Duodenal mucosa (tissue), 2 donors: ENCODE data around the gene ATP1A1.

Source experiments
- H3K27ac ChIP-seq: one replicate; pipeline ENCODE4 v1.7.0; 2013; ENCODE audit warnings: low read depth, low read length
- H3K27me3 ChIP-seq, 2 donors: one replicate each; pipeline ENCODE4 v1.7.0; 2013; ENCODE audit warnings: low read length in 2 of 2, control low read depth in 1 of 2; ENCODE audit not compliant: insufficient read depth in 2 of 2, control insufficient read depth in 1 of 2
- H3K36me3 ChIP-seq, 2 donors: one replicate each; pipeline ENCODE4 v1.7.0; 2013; ENCODE audit warnings: low read length in 2 of 2, control low read depth in 1 of 2; ENCODE audit not compliant: insufficient read depth in 2 of 2, control insufficient read depth in 1 of 2
- H3K4me1 ChIP-seq, 2 donors: one replicate each; pipeline ENCODE4 v1.7.0; 2013; ENCODE audit warnings: low read length in 2 of 2, control low read depth in 1 of 2; ENCODE audit not compliant: insufficient read depth in 2 of 2, control insufficient read depth in 1 of 2
- H3K4me3 ChIP-seq, 2 donors: one replicate each; pipeline ENCODE4 v1.7.0; 2013; ENCODE audit warnings: low read length in 2 of 2, low read depth in 1 of 2
- H3K9ac ChIP-seq, 2 donors: one replicate each; pipeline ENCODE4 v1.7.0; 2013; ENCODE audit warnings: low read length in 2 of 2, low read depth in 1 of 2
- H3K9me3 ChIP-seq, 2 donors: one replicate each; pipeline ENCODE4 v1.7.0; 2013; ENCODE audit warnings: low read length in 2 of 2, control low read depth in 1 of 2; ENCODE audit not compliant: control insufficient read depth in 1 of 2

ATP1A1 gene

GRCh38 chr1:116372651-116373430, at the start of gene ATP1A1:
TSS of gene ATP1A1 (plus strand) at chr1:116373244. CDS start at chr1:116373512, 268 bp downstream.
- peak within 1 kb of the TSS; percentile 95 to 96 for H3K4me3 ChIP-seq
- no peaks in the 10 kb centered on the region for H3K9me3 ChIP-seq
- no peaks in the 10 kb centered on the region for H3K27me3 ChIP-seq
- peak within 1 kb of the TSS; percentile 88 for H3K27ac ChIP-seq
- peaks cover 0 to 6% of the 10 kb centered on the region in 2 donors for H3K36me3 ChIP-seq
- peaks cover 30 to 36% of the 10 kb centered on the region in 2 donors for H3K4me1 ChIP-seq
- H3K9ac ChIP-seq: peak within 1 kb of the TSS; percentile 92 to 97

- no peak overlapping the region for H3K27ac ChIP-seq
Measured at GRCh38 chr1:116323491-116323890, 49.6 kb upstream of the ATP1A1 start.

GRCh38 chr1:116324411-116324810, 48.6 kb upstream of the ATP1A1 start:
- Histone ChIP-seq H3K9ac (peak overlapping the region in 1 of 2 donors; percentile 43), H3K4me1 (peaks cover 50 to 51% of the 10 kb centered on the region in 2 donors), H3K27ac (no peak overlapping the region)

More at GRCh38 chr1:116323491-116323890, 49.6 kb upstream of the ATP1A1 start:
- no peaks in the 10 kb centered on the region for H3K36me3 ChIP-seq
- no peaks in the 10 kb centered on the region for H3K9me3 ChIP-seq
- peaks cover 59 to 60% of the 10 kb centered on the region in 2 donors for H3K4me1 ChIP-seq
- peak overlapping the region in 1 of 2 donors; percentile 13 for H3K4me3 ChIP-seq
- no peaks in the 10 kb centered on the region for H3K27me3 ChIP-seq
- H3K9ac ChIP-seq: peak overlapping the region in 1 of 2 donors; percentile 20

DNA sequence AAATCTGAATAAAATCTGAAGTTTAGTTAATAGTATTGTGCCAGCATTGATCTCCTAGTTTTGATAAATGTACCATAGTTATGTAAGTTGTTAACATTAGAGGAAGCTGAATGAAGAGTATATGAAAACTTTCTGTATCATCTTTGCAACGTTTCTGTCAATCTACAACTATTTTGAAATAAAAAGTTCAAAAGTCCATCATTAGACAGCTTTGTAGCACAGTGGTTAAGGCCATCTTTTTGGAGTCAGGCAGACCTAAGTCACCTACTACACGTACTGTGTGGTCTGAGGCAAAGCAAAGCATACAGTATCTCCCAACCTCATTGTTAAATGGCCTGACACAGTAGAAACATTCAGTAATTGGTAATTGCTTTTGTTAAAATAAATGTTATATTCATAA, 47.9 kb upstream of the ATP1A1 start:
- H3K27ac ChIP-seq: no peak overlapping the region
- no peak overlapping the region for H3K9ac ChIP-seq
- H3K4me3 ChIP-seq: no peak overlapping the region
- H3K9me3 ChIP-seq: no peaks in the 10 kb centered on the region
- H3K36me3 ChIP-seq: no peaks in the 10 kb centered on the region
- H3K27me3 ChIP-seq: no peaks in the 10 kb centered on the region
- peaks cover 50 to 57% of the 10 kb centered on the region in 2 donors for H3K4me1 ChIP-seq

More at GRCh38 chr1:116324411-116324810, 48.6 kb upstream of the ATP1A1 start:
- Histone ChIP-seq H3K36me3 (no peaks in the 10 kb centered on the region), H3K27me3 (no peaks in the 10 kb centered on the region), H3K4me3 (no peak overlapping the region), H3K9me3 (no peaks in the 10 kb centered on the region)

DNA sequence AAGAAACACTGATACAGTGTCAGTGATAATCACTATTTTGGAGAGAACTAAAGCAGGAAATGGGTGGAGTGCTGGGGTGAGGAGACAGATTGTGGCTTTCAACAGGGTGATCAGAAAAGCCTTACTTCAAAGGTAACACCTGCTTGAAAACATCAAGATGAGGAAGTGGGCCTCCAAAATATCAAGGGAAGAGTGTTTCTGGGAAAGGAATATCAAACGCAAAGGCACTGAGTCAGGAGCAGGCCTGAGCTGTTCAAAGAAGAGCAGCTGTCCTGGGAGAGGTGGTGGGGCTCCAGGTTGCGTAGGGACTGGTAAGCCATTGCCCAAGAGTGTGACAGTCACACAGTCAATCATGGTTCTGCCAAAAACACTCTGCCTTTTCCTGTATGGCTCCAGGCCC, 47.1 kb upstream of the ATP1A1 start:
- Histone ChIP-seq H3K27me3 (no peaks in the 10 kb centered on the region), H3K9me3 (no peaks in the 10 kb centered on the region), H3K9ac (no peak overlapping the region), H3K4me1 (peaks cover 52 to 59% of the 10 kb centered on the region in 2 donors), H3K27ac (no peak overlapping the region), H3K4me3 (no peak overlapping the region), H3K36me3 (no peaks in the 10 kb centered on the region)

DNA sequence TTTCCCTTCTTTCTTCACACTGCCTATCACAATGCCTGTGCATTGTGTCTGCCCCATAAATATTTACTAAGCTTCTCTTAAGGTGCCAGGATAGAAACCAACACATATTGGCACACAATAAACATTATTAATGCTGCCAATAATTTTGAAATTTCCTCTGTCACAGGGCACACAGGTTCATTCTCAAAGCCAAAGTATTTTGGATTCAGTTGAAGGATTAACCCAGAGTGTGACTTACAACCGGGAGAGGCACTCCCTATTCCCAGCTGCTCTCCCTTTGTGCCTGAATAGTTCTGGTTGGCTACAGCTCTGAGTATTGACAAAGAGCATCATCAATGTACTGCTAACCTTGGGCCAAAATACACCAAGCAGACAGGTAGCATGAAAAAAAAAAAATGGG, 46.6 kb upstream of the ATP1A1 start:
- Histone ChIP-seq H3K27me3 (no peaks in the 10 kb centered on the region), H3K9me3 (no peaks in the 10 kb centered on the region), H3K4me3 (no peak overlapping the region), H3K36me3 (no peaks in the 10 kb centered on the region), H3K4me1 (peaks cover 46 to 58% of the 10 kb centered on the region in 2 donors), H3K9ac (no peak overlapping the region), H3K27ac (no peak overlapping the region)

DNA sequence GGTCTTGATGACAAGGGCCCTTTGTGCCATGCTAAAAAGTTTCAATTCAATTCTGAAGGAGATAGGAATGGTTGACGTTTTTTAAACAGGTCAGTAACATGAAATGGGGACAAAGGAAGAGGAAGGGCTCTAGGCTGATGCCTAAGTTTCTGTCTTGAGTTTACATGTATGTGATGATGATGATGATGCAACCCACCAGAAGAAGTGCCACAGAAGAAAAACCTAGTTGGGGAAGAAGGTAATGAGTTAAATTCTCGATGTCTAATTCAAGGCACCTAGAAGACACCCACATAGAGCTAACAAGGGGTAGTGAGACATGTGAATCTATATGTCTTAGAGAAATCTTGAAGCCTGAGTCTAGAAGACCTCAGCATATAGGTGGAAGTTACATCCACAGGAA, 44.4 kb upstream of the ATP1A1 start:
- Histone ChIP-seq H3K27me3 (no peaks in the 10 kb centered on the region), H3K9me3 (no peaks in the 10 kb centered on the region), H3K4me3 (no peak overlapping the region), H3K36me3 (no peaks in the 10 kb centered on the region), H3K4me1 (peaks cover 39 to 55% of the 10 kb centered on the region in 2 donors), H3K9ac (no peak overlapping the region), H3K27ac (no peak overlapping the region)

GRCh38 chr1:116329524-116330341, 43.3 kb upstream of the ATP1A1 start:
- H3K36me3 ChIP-seq: no peaks in the 10 kb centered on the region
- H3K27me3 ChIP-seq: no peaks in the 10 kb centered on the region
- no peak overlapping the region for H3K4me3 ChIP-seq
- no peaks in the 10 kb centered on the region for H3K9me3 ChIP-seq
- peaks cover 42 to 59% of the 10 kb centered on the region in 2 donors for H3K4me1 ChIP-seq
- H3K27ac ChIP-seq: no peak overlapping the region
- H3K9ac ChIP-seq: no peak overlapping the region

GRCh38 chr1:116330342-116330652, 42.7 kb upstream of the ATP1A1 start:
- Histone ChIP-seq H3K9me3 (no peaks in the 10 kb centered on the region), H3K27ac (no peak overlapping the region), H3K36me3 (no peaks in the 10 kb centered on the region), H3K4me1 (peaks cover 41 to 60% of the 10 kb centered on the region in 2 donors), H3K9ac (no peak overlapping the region), H3K27me3 (no peaks in the 10 kb centered on the region), H3K4me3 (no peak overlapping the region)

DNA sequence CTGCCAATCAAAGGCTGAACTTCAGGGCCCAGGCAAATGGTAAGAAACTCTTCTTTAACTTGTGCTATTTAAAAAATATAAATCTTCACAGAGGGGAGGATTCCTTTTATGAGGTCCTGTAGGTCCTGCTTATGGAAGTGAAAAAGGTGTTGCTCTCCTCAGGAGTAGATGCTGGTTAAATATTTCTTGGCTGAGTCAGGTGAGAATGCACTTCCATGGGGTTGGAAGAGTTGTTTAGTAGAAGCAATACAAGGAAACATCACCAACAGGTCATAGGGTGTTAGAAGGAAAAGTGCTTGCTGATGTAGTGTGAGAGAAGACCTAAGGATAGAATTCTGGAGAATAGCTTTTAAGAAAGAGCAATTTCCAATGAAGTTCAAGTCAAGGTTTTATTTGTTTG, 42.2 kb upstream of the ATP1A1 start:
- Histone ChIP-seq H3K4me3 (no peak overlapping the region), H3K9ac (no peak overlapping the region), H3K4me1 (peaks cover 35 to 62% of the 10 kb centered on the region in 2 donors), H3K27ac (no peak overlapping the region), H3K36me3 (no peaks in the 10 kb centered on the region), H3K9me3 (no peaks in the 10 kb centered on the region), H3K27me3 (no peaks in the 10 kb centered on the region)
